Astrocyte of the cerebellum (primary cell): Measurements from ENCODE around the gene TMEM263.
"Not testable (repeated sequence)": the region's sequence is repeated elsewhere in the genome, so short reads cannot be mapped to it uniquely, and the experiment has no call there.

ENCODE experiments used
- DNase-seq: peaks from one replicate; pipeline ENCODE4 v3.0.0-alpha.2; 2011; ENCODE audit warnings: low read depth
- H3K4me3 ChIP-seq: 2 replicates; pipeline ENCODE4 v1.5.1; 2011; ENCODE audit warnings: mild to moderate bottlenecking, low read depth, low read length, moderate library complexity
- CTCF ChIP-seq: IDR thresholded peaks from 2 replicates; pipeline ENCODE4 v1.5.1; 2012; ENCODE audit warnings: low read length, low read depth, moderate library complexity, mild to moderate bottlenecking; ENCODE audit errors: missing control alignments
- in situ Hi-C: cut with HindIII; loops from 2 replicates; pipeline ENCODE4 v1.10.0; 2017; ENCODE audit warnings: low sequenced_read_pairs

TMEM263 gene

GRCh38 chr12:106919910-106920544 lies 35.7 kb upstream of the TMEM263 start:
- H3K4me3 ChIP-seq, result no peak overlapping the region
- in situ Hi-C loops, result loop anchor here (5.0 kb wide), 1 partner anchor 538 kb away; no protein-coding TSS in a partner anchor
- peak; percentile 49 for DNase-seq
- peak; percentile 62 for TF ChIP-seq CTCF

GRCh38 chr12:106921976-106922375 lies 33.7 kb upstream of the TMEM263 start:
- not testable (repeated sequence) for DNase-seq

GRCh38 chr12:106923594-106923993 lies 32.1 kb upstream of the TMEM263 start:
- H3K4me3 ChIP-seq, DNase-seq: not testable (repeated sequence)
- in situ Hi-C loops, result loop anchor here (5.0 kb wide), 1 partner anchor 541 kb away; no protein-coding TSS in a partner anchor

More at GRCh38 chr12:106921976-106922375, 33.7 kb upstream of the TMEM263 start:
- in situ Hi-C loops, result loop anchor here (5.0 kb wide), 1 partner anchor 540 kb away; no protein-coding TSS in a partner anchor
- not testable (repeated sequence) for H3K4me3 ChIP-seq

- no peak overlapping the region for H3K4me3 ChIP-seq
- no peak for TF ChIP-seq CTCF
- in situ Hi-C loops, result loop anchor here (5.0 kb wide), 1 partner anchor 542 kb away; no protein-coding TSS in a partner anchor
- no peak for DNase-seq
Observed at GRCh38 chr12:106924268-106924861, 31.3 kb upstream of the TMEM263 start.

- in situ Hi-C loops, result no loop called here
- TF ChIP-seq CTCF, result no peak
- no peak overlapping the region for H3K4me3 ChIP-seq
- DNase-seq, result no peak
Observed at GRCh38 chr12:106926657-106927056, 29.1 kb upstream of the TMEM263 start.

- DNase-seq, result no peak
- TF ChIP-seq CTCF, result no peak
- H3K4me3 ChIP-seq, result no peak overlapping the region
- in situ Hi-C loops, result no loop called here
Observed at GRCh38 chr12:106934277-106934676, 21.4 kb upstream of the TMEM263 start.

- no peak for DNase-seq
- H3K4me3 ChIP-seq, result no peak overlapping the region
- in situ Hi-C loops, result no loop called here
- no peak for TF ChIP-seq CTCF
Observed at GRCh38 chr12:106941481-106942156, 14.1 kb upstream of the TMEM263 start.
